DND-41 (cell line): Measurements from ENCODE around the gene PTPRN2.

Experiments
- ATAC-seq: fragments of 200-7000 bp; cut with Tn5 transposase; 3 replicates; pipeline ENCODE4 v1.9.1; 2021; ENCODE audit warnings: low read depth; ENCODE audit not compliant: insufficient read depth
- DNase-seq: peaks from one replicate; pipeline ENCODE4 v3.0.0-alpha.2; 2020
- H2AFZ ChIP-seq: 2 replicates; pipeline ENCODE4 v1.6.0; 2012; ENCODE audit warnings: low read depth, low read length
- H3K27ac ChIP-seq: 2 replicates; pipeline ENCODE4 v1.5.1; 2012; ENCODE audit warnings: low read length, inconsistent platforms
- H3K27me3 ChIP-seq: fragments of 200-600 bp; sonication (generic); 2 replicates; pipeline ENCODE4 v1.6.0; 2012; ENCODE audit warnings: low read length, mild to moderate bottlenecking, inconsistent platforms; ENCODE audit not compliant: insufficient read depth, poor library complexity
- H3K36me3 ChIP-seq: 2 replicates; pipeline ENCODE4 v1.5.1; 2012; ENCODE audit warnings: low read length, inconsistent platforms; ENCODE audit not compliant: insufficient read depth
- H3K4me1 ChIP-seq: 2 replicates; pipeline ENCODE4 v1.5.1; 2012; ENCODE audit warnings: mild to moderate bottlenecking, low read length; ENCODE audit not compliant: insufficient read depth
- H3K4me2 ChIP-seq: 2 replicates; pipeline ENCODE4 v1.6.0; 2012; ENCODE audit warnings: mild to moderate bottlenecking, moderate library complexity, low read length, inconsistent platforms; ENCODE audit not compliant: insufficient read depth
- H3K4me3 ChIP-seq, 2 experiments: fragments of 200-600 bp in 1 of 2; shearing (Covaris generic) in 1 of 2; 2 replicates each; pipeline ENCODE4 v1.5.1; 2012 to 2016; ENCODE audit warnings: inconsistent platforms in 2 of 2, low read length in 2 of 2, mild to moderate bottlenecking in 2 of 2, low read depth in 1 of 2, moderate library complexity in 1 of 2
- H3K79me2 ChIP-seq: 2 replicates; pipeline ENCODE4 v1.6.0; 2012; ENCODE audit warnings: low read length, inconsistent platforms; ENCODE audit not compliant: insufficient read depth
- H3K9ac ChIP-seq: 2 replicates; pipeline ENCODE4 v1.6.0; 2012; ENCODE audit warnings: low read depth, mild to moderate bottlenecking, inconsistent platforms, low read length, moderate library complexity
- H3K9me3 ChIP-seq: 2 replicates; pipeline ENCODE4 v1.5.1; 2012; ENCODE audit warnings: low read length, moderate library complexity, mild to moderate bottlenecking, inconsistent platforms; ENCODE audit not compliant: insufficient read depth, severe bottlenecking
- H4K20me1 ChIP-seq: 2 replicates; pipeline ENCODE4 v1.6.0; 2012; ENCODE audit warnings: low read length; ENCODE audit not compliant: insufficient read depth
- CTCF ChIP-seq: IDR thresholded peaks from 2 replicates; pipeline ENCODE4 v1.5.1; 2012; ENCODE audit warnings: borderline replicate concordance, low read length, moderate library complexity, mild to moderate bottlenecking; ENCODE audit not compliant: poor library complexity, severe bottlenecking; ENCODE audit errors: extremely low read depth
- EZH2 ChIP-seq: IDR thresholded peaks from 3 replicates; pipeline ENCODE4 v1.6.1; 2012; ENCODE audit warnings: borderline replicate concordance, low read depth, mild to moderate bottlenecking, moderate library complexity, low read length, inconsistent platforms; ENCODE audit not compliant: severe bottlenecking

The PTPRN2 gene

GRCh38 chr7:157704365-157704764 lies 883.3 kb downstream of the PTPRN2 start:
- H3K79me2 ChIP-seq = no peaks in the 10 kb centered on the region
- H3K27ac ChIP-seq = no peak overlapping the region
- DNase-seq = no peak
- H3K4me2 ChIP-seq = no peak overlapping the region
- H2AFZ ChIP-seq = no peak overlapping the region
- ATAC-seq = no peak
- H3K9ac ChIP-seq = no peak overlapping the region
- no peaks in the 10 kb centered on the region for H4K20me1 ChIP-seq
- peaks cover 4% of the 10 kb centered on the region; the same call in 1 of the 2 replicates for H3K4me1 ChIP-seq
- H3K27me3 ChIP-seq = no peaks in the 10 kb centered on the region
- no peak for TF ChIP-seq EZH2
- no peak for TF ChIP-seq CTCF
- no peaks in the 10 kb centered on the region for H3K9me3 ChIP-seq
- H3K4me3 ChIP-seq = no peak overlapping the region
- no peaks in the 10 kb centered on the region for H3K36me3 ChIP-seq

GRCh38 chr7:157703534-157704195 lies 884.0 kb downstream of the PTPRN2 start:
- no peak overlapping the region for H3K4me3 ChIP-seq
- H3K36me3 ChIP-seq = no peaks in the 10 kb centered on the region
- H3K4me1 ChIP-seq = peaks cover 9% of the 10 kb centered on the region; the same call in 1 of the 2 replicates
- H2AFZ ChIP-seq = no peak overlapping the region
- ATAC-seq (no peak), DNase-seq (no peak)
- TF ChIP-seq CTCF (no peak), EZH2 (no peak)
- H3K27ac ChIP-seq = no peak overlapping the region
- no peaks in the 10 kb centered on the region for H4K20me1 ChIP-seq
- H3K9ac ChIP-seq = no peak overlapping the region
- H3K9me3 ChIP-seq = no peaks in the 10 kb centered on the region
- H3K79me2 ChIP-seq = no peaks in the 10 kb centered on the region
- H3K4me2 ChIP-seq = no peak overlapping the region
- no peaks in the 10 kb centered on the region for H3K27me3 ChIP-seq

GRCh38 chr7:157703131-157703530 lies 884.5 kb downstream of the PTPRN2 start:
- Histone ChIP-seq H3K79me2 (no peaks in the 10 kb centered on the region), H3K36me3 (no peaks in the 10 kb centered on the region), H3K4me1 (peaks cover 9% of the 10 kb centered on the region; the same call in 1 of the 2 replicates), H3K27ac (no peak overlapping the region), H4K20me1 (no peaks in the 10 kb centered on the region), H3K4me3 (no peak overlapping the region), H3K27me3 (no peaks in the 10 kb centered on the region), H3K9ac (no peak overlapping the region), H3K4me2 (no peak overlapping the region), H2AFZ (no peak overlapping the region), H3K9me3 (no peaks in the 10 kb centered on the region)
- DNase-seq = no peak
- ATAC-seq = no peak
- TF ChIP-seq CTCF (no peak), EZH2 (no peak)
